ENCODE results near the gene TMEM51. TPM values are rescaled to one million over a fixed set of nuclear protein-coding genes. Genes with fewer than 3 reads are reported as not detected.

The TMEM51 gene
- total RNA-seq, 5 donors from 2014 or later (not counting 1 experiment from before 2014, with no cell fraction given) = 0.23 to 0.26 TPM; not detected in 3

DNA sequence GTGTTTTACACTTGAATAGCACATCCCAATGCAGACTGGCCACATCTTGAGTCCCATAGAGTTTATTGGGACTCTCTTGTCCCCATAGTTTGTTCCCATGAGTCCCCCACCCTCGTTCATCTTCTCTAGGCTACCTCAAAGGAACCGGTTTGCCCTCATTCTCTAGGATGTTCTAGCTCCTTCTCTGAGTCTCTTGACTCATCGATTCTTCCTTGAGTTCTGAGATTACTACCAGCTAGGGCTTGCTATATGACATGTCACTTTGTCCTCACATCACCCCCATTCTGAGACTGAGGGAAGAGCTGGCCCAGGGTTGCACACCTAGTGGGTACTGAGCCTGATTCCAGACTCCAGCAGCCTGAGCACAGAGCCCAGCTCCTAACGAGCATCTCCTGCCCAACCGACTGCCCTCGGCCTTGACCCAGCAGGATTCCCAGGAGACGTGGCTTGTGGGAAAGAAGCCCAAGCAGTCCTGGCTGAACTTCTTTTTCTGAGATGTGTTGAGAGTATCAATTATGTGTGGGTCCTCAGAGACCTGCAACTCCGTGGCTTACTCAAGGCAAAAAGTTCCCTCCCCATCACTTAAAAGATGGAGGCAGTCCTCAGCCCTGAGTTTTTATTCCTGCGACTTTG lies 42.0 kb downstream of the TMEM51 start:
- H3K27ac Mint-ChIP-seq = no peak overlapping the region
- ChIA-PET POLR2A (no interaction called here), CTCF (no interaction called here)
- Histone ChIP-seq H3K36me3 (ENCODE audit: control insufficient read depth in 2 of 2, extremely low read depth in 1 of 2, insufficient read depth in 1 of 2, low read length in 1 of 2) (no peaks in the 10 kb centered on the region), H3K4me3 (ENCODE audit: control insufficient read depth in 1 of 2, extremely low read depth in 1 of 2, low read length in 1 of 2) (no peak overlapping the region), H3K9me3 (no peaks in the 10 kb centered on the region), H3K4me1 (ENCODE audit: control insufficient read depth in 1 of 2, extremely low read depth in 1 of 2, insufficient read depth in 2 of 2, low read length in 2 of 2) (no peaks in the 10 kb centered on the region), H3K27ac (ENCODE audit: low read length) (no peak overlapping the region), H3K27me3 (replicated peaks in 1 of 2; ENCODE audit: control insufficient read depth in 2 of 2, extremely low read depth in 1 of 2, insufficient read depth in 2 of 2, low read length in 1 of 2) (peaks cover 0 to 3% of the 10 kb centered on the region in 2 experiments)
- no peak for DNase-seq
- H3K9me3 Mint-ChIP-seq = no peaks in the 10 kb centered on the region
- H3K27me3 Mint-ChIP-seq = peaks cover 0 to 5% of the 10 kb centered on the region in 2 donors
- no peaks in the 10 kb centered on the region for H3K36me3 Mint-ChIP-seq
- no peak for ATAC-seq (replicated peaks in 1 of 4)
- no peak overlapping the region for H3K4me3 Mint-ChIP-seq
- no peaks in the 10 kb centered on the region for H3K4me1 Mint-ChIP-seq
- WGBS (ENCODE audit: insufficient coverage) = 70% methylated on average over 4 of the region's 9 CpGs

DNA sequence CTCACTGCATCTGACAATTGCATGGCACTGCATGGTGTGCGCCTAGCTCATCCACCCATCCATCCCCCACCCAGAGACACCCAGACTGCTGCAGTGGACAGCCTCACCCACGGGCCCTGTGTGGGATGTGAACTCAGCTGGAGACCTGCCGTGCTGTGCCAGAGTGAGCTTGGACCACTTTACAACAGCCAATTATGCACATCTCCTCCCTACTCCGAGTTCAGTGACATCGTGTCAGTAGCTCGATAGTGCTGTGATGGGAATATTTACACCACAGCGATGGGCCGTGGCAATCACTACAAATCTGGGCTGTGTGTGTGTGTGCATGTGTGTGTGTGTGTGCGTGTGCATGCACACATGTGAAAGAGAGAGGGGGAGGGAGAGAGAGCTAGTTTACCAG lies 42.5 kb downstream of the TMEM51 start:
- H3K4me1 Mint-ChIP-seq = no peaks in the 10 kb centered on the region
- Histone ChIP-seq H3K36me3 (ENCODE audit: control insufficient read depth in 2 of 2, extremely low read depth in 1 of 2, insufficient read depth in 1 of 2, low read length in 1 of 2) (no peaks in the 10 kb centered on the region), H3K27ac (ENCODE audit: low read length) (no peak overlapping the region), H3K4me1 (ENCODE audit: control insufficient read depth in 1 of 2, extremely low read depth in 1 of 2, insufficient read depth in 2 of 2, low read length in 2 of 2) (no peaks in the 10 kb centered on the region), H3K9me3 (no peaks in the 10 kb centered on the region), H3K4me3 (ENCODE audit: control insufficient read depth in 1 of 2, extremely low read depth in 1 of 2, low read length in 1 of 2) (no peak overlapping the region), H3K27me3 (replicated peaks in 1 of 2; ENCODE audit: control insufficient read depth in 2 of 2, extremely low read depth in 1 of 2, insufficient read depth in 2 of 2, low read length in 1 of 2) (peaks cover 0 to 5% of the 10 kb centered on the region in 2 experiments)
- no peaks in the 10 kb centered on the region for H3K36me3 Mint-ChIP-seq
- ATAC-seq (replicated peaks in 1 of 4) = no peak
- H3K27me3 Mint-ChIP-seq = peaks cover 0 to 5% of the 10 kb centered on the region in 2 donors
- no peak overlapping the region for H3K27ac Mint-ChIP-seq
- no peak for DNase-seq
- CTCF ChIA-PET = no interaction called here
- WGBS (ENCODE audit: insufficient coverage) = 81% methylated on average over 6 of the region's 9 CpGs
- H3K4me3 Mint-ChIP-seq = no peak overlapping the region
- POLR2A ChIA-PET = no interaction called here
- no peaks in the 10 kb centered on the region for H3K9me3 Mint-ChIP-seq

DNA sequence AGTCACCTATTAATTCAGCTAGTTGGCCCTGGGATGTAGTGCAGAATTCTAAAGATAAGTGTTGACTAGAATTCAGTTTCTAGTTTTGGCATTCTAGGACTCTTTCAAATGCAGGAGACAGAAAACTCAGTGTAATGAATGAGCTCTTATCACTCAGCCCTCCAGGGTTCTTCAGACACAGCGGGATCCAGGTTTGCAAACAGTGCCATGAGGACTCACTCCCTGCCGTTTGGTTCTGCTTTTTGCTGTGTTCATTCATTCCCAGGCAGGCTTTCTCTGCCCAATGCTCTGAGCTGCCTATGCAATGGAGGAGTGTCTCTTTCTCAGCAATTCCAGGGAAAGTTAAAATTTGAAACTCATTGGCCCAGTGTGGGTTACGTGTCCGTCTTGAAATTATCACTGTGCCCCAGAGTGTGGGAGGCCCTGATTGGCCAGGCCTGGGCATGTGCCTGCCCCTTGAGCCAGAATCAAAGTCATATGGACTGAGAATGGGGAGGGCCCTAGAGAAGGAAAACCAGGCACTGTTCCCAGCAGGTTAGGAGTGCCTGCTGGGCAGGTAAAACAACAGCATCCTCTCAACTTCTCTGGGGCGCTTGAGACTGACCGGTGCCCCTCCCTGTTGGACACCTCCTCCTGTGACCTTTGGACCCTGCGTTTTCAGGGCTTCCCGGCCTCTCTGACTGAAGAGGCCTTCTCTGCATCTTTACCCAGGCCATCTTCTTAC lies 43.4 kb downstream of the TMEM51 start:
- Histone ChIP-seq H3K27me3 (replicated peaks in 1 of 2; ENCODE audit: control insufficient read depth in 2 of 2, extremely low read depth in 1 of 2, insufficient read depth in 2 of 2, low read length in 1 of 2) (peaks cover 0 to 10% of the 10 kb centered on the region in 2 experiments), H3K36me3 (ENCODE audit: control insufficient read depth in 2 of 2, extremely low read depth in 1 of 2, insufficient read depth in 1 of 2, low read length in 1 of 2) (no peaks in the 10 kb centered on the region), H3K9me3 (no peaks in the 10 kb centered on the region), H3K4me1 (ENCODE audit: control insufficient read depth in 1 of 2, extremely low read depth in 1 of 2, insufficient read depth in 2 of 2, low read length in 2 of 2) (no peaks in the 10 kb centered on the region), H3K4me3 (ENCODE audit: control insufficient read depth in 1 of 2, extremely low read depth in 1 of 2, low read length in 1 of 2) (no peak overlapping the region), H3K27ac (ENCODE audit: low read length) (no peak overlapping the region)
- Mint-ChIP-seq H3K36me3 (no peaks in the 10 kb centered on the region), H3K4me3 (no peak overlapping the region), H3K27ac (no peak overlapping the region), H3K4me1 (no peaks in the 10 kb centered on the region), H3K27me3 (peaks cover 0 to 2% of the 10 kb centered on the region in 2 donors), H3K9me3 (no peaks in the 10 kb centered on the region)
- no peak for ATAC-seq (replicated peaks in 1 of 4)
- ChIA-PET POLR2A (no interaction called here), CTCF (no interaction called here)
- no peak for DNase-seq
- 87% methylated on average over 8 of the region's 8 CpGs for WGBS (ENCODE audit: insufficient coverage)

DNA sequence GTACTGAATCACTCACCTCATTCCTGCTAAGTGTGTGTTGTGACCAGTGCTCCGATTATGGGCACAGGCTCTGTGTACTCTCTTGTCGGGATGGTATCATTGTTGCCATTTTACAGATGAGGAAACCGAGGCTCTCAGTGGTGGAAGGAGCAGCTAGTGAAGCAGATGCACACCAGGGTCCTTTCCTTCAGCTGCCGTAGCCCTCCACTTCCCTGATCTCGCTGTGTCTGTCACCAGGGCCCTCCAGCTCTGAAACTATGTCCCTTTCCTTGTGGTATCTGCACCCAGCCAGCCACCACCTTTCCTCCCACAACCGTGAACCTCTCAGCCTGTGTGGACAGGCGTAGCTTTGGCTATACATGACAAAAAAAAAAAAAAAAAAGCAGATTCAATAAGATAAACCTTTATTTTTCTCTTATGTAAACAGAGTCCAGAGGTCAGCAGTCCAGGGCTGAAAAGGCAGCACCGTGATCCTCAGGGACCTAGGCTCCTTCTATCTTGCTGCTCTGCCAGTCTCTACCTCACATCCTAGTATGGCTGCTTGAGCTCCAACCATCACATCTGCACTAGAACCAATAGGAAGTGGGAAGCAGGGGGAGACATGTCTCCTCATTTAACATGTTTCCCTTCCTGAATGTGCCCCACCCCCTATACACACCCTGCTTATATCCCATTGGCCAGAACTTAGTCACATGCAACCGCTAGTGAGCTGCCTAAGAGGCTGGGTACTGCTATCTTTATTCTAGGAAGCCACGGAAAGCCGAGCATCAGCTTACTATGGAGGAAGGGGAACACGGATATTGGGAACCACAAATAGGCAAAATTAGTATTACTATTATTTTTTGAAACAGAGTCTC lies 44.3 kb downstream of the TMEM51 start:
- Histone ChIP-seq H3K27ac (ENCODE audit: low read length) (no peak overlapping the region), H3K4me1 (ENCODE audit: control insufficient read depth in 1 of 2, extremely low read depth in 1 of 2, insufficient read depth in 2 of 2, low read length in 2 of 2) (no peaks in the 10 kb centered on the region), H3K36me3 (ENCODE audit: control insufficient read depth in 2 of 2, extremely low read depth in 1 of 2, insufficient read depth in 1 of 2, low read length in 1 of 2) (no peaks in the 10 kb centered on the region), H3K27me3 (replicated peaks in 1 of 2; ENCODE audit: control insufficient read depth in 2 of 2, extremely low read depth in 1 of 2, insufficient read depth in 2 of 2, low read length in 1 of 2) (peaks cover 0 to 10% of the 10 kb centered on the region in 2 experiments), H3K4me3 (ENCODE audit: control insufficient read depth in 1 of 2, extremely low read depth in 1 of 2, low read length in 1 of 2) (no peak overlapping the region), H3K9me3 (no peaks in the 10 kb centered on the region)
- Mint-ChIP-seq H3K27ac (no peak overlapping the region), H3K4me3 (no peak overlapping the region), H3K4me1 (no peaks in the 10 kb centered on the region), H3K27me3 (peaks cover 0 to 3% of the 10 kb centered on the region in 2 donors), H3K36me3 (no peaks in the 10 kb centered on the region), H3K9me3 (no peaks in the 10 kb centered on the region)
- CTCF ChIA-PET = no interaction called here
- no peak for DNase-seq
- POLR2A ChIA-PET = no interaction called here
- 74% methylated on average over 6 of the region's 12 CpGs for WGBS (ENCODE audit: insufficient coverage)
- no peak for ATAC-seq (replicated peaks in 1 of 4)

DNA sequence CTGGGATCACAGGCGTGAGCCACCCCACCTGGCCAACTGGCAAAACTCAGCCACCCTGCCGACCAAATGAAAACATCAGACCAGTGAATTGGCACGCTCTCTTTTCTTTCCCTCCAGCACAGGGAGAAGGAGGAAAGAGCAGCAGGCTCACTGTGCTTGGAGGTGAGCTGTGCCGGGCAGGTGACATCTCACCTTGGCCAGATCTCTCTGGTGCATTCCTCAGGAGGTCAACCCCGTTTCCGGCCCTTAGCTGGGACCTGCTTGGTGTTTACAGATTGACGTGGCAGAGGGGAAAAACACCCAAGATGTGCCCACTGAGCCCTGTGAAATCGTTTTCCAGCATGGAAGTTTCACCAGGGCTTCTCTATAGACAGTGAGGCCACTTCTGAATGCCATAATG lies 45.1 kb downstream of the TMEM51 start:
- no peak overlapping the region for H3K4me3 Mint-ChIP-seq

DNA sequence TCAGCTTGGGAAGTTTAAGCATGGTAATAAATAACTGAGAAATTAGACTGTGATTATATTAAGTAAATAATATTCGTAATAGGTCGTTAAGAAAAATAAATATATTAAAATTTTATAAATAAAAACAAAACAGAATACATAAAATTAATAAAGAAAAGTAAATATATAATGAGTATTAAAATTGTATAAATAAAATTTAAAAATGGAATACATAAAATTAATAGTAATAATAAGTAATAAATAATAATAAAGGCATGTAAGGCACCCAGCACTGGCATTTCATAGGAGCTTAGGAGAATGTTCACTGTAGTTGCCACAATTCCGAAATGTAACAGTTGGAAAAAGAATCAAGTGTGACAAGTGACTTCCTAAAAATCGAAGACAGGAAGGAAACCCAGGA lies 47.7 kb downstream of the TMEM51 start:
- Mint-ChIP-seq H3K36me3 (no peaks in the 10 kb centered on the region), H3K4me3 (no peak overlapping the region), H3K27ac (no peak overlapping the region), H3K9me3 (no peaks in the 10 kb centered on the region), H3K4me1 (no peaks in the 10 kb centered on the region), H3K27me3 (peaks cover 5 to 7% of the 10 kb centered on the region in 2 donors)
- WGBS (ENCODE audit: insufficient coverage) = 59% methylated on average over 2 of the region's 4 CpGs
- POLR2A ChIA-PET = no interaction called here
- H3K27ac ChIP-seq (ENCODE audit: low read length) = no peak overlapping the region
- no peak overlapping the region for H3K4me3 ChIP-seq (ENCODE audit: control insufficient read depth in 1 of 2, extremely low read depth in 1 of 2, low read length in 1 of 2)
- H3K36me3 ChIP-seq (ENCODE audit: control insufficient read depth in 2 of 2, extremely low read depth in 1 of 2, insufficient read depth in 1 of 2, low read length in 1 of 2) = no peaks in the 10 kb centered on the region
- CTCF ChIA-PET = no interaction called here
- ATAC-seq (replicated peaks in 1 of 4) = no peak
- no peaks in the 10 kb centered on the region for H3K4me1 ChIP-seq (ENCODE audit: control insufficient read depth in 1 of 2, extremely low read depth in 1 of 2, insufficient read depth in 2 of 2, low read length in 2 of 2)
- no peak for DNase-seq
- peaks cover 0 to 17% of the 10 kb centered on the region in 2 experiments for H3K27me3 ChIP-seq (replicated peaks in 1 of 2; ENCODE audit: control insufficient read depth in 2 of 2, extremely low read depth in 1 of 2, insufficient read depth in 2 of 2, low read length in 1 of 2)
- H3K9me3 ChIP-seq = no peaks in the 10 kb centered on the region

More for the DNA sequence above, 45.1 kb downstream of the TMEM51 start:
- no peak for DNase-seq
- H3K27me3 ChIP-seq (replicated peaks in 1 of 2; ENCODE audit: control insufficient read depth in 2 of 2, extremely low read depth in 1 of 2, insufficient read depth in 2 of 2, low read length in 1 of 2) = peaks cover 0 to 10% of the 10 kb centered on the region in 2 experiments
- Mint-ChIP-seq H3K27ac (no peak overlapping the region), H3K4me1 (no peaks in the 10 kb centered on the region), H3K27me3 (peaks cover 0 to 3% of the 10 kb centered on the region in 2 donors), H3K36me3 (no peaks in the 10 kb centered on the region), H3K9me3 (no peaks in the 10 kb centered on the region)
- ATAC-seq (replicated peaks in 1 of 4) = no peak
- 81% methylated on average over 4 of the region's 8 CpGs for WGBS (ENCODE audit: insufficient coverage)
- ChIA-PET POLR2A (no interaction called here), CTCF (no interaction called here)
- H3K9me3 ChIP-seq = no peaks in the 10 kb centered on the region
- H3K4me3 ChIP-seq (ENCODE audit: control insufficient read depth in 1 of 2, extremely low read depth in 1 of 2, low read length in 1 of 2) = no peak overlapping the region
- H3K36me3 ChIP-seq (ENCODE audit: control insufficient read depth in 2 of 2, extremely low read depth in 1 of 2, insufficient read depth in 1 of 2, low read length in 1 of 2) = no peaks in the 10 kb centered on the region
- H3K4me1 ChIP-seq (ENCODE audit: control insufficient read depth in 1 of 2, extremely low read depth in 1 of 2, insufficient read depth in 2 of 2, low read length in 2 of 2) = no peaks in the 10 kb centered on the region
- H3K27ac ChIP-seq (ENCODE audit: low read length) = no peak overlapping the region

Data from T-cell (primary cell).